ENCODE measurements around the gene OTUD1. TPM values are rescaled to one million over a fixed set of nuclear protein-coding genes. Genes with fewer than 3 reads are reported as not detected.
"Not testable (repeated sequence)": the region's sequence is repeated elsewhere in the genome, so short reads cannot be mapped to it uniquely, and the experiment has no call there.

Gene OTUD1
- total RNA-seq: 10 to 100 TPM in 7 of 9 donors, 1 to 10 TPM in 2; 4.8 to 31.1 (median 20.1) TPM
- polyA plus RNA-seq: 10 to 100 TPM in 1 of 3 donors, 1 to 10 TPM in 2; 6.4 to 11.3 (median 6.5) TPM
- long read RNA-seq, donor 1, transcript OTUD1-201 (1 exons, 2,933 nt): major isoform, 30 of 30 reads
- long read RNA-seq, donor 1, partial matches to known transcripts: 0 of 30 reads
- long read RNA-seq, donor 1, other reads (novel, unspliced or antisense): 0 of 30 reads
- long read RNA-seq, donor 2, transcript OTUD1-201 (1 exons, 2,933 nt): major isoform, 100 of 100 reads
- long read RNA-seq, donor 2, partial matches to known transcripts: 0 of 100 reads
- long read RNA-seq, donor 2, other reads (novel, unspliced or antisense): 0 of 100 reads
- long read RNA-seq, donor 3, transcript OTUD1-201 (1 exons, 2,933 nt): major isoform, 20 of 20 reads
- long read RNA-seq, donor 3, partial matches to known transcripts: 0 of 20 reads
- long read RNA-seq, donor 3, other reads (novel, unspliced or antisense): 0 of 20 reads
- long read RNA-seq, donor 4: 0 reads
- long read RNA-seq, donor 5, transcript OTUD1-201 (1 exons, 2,933 nt): major isoform, 78 of 78 reads
- long read RNA-seq, donor 5, partial matches to known transcripts: 0 of 78 reads
- long read RNA-seq, donor 5, other reads (novel, unspliced or antisense): 0 of 78 reads
- long read RNA-seq, donor 6, partial matches to known transcripts: 0 of 1 reads
- long read RNA-seq, donor 6, other reads (novel, unspliced or antisense): 0 of 1 reads
- long read RNA-seq, donor 7, transcript OTUD1-201 (1 exons, 2,933 nt): major isoform, 10 of 10 reads
- long read RNA-seq, donor 7, partial matches to known transcripts: 0 of 10 reads
- long read RNA-seq, donor 7, other reads (novel, unspliced or antisense): 0 of 10 reads
- long read RNA-seq, donor 8, transcript OTUD1-201 (1 exons, 2,933 nt): major isoform, 49 of 49 reads
- long read RNA-seq, donor 8, partial matches to known transcripts: 0 of 49 reads
- long read RNA-seq, donor 8, other reads (novel, unspliced or antisense): 0 of 49 reads
- long read RNA-seq, donor 9, transcript OTUD1-201 (1 exons, 2,933 nt): major isoform, 30 of 30 reads
- long read RNA-seq, donor 9, partial matches to known transcripts: 0 of 30 reads
- long read RNA-seq, donor 9, other reads (novel, unspliced or antisense): 0 of 30 reads
- long read RNA-seq, donor 10, transcript OTUD1-201 (1 exons, 2,933 nt): major isoform, 6 of 6 reads
- long read RNA-seq, donor 10, partial matches to known transcripts: 0 of 6 reads
- long read RNA-seq, donor 10, other reads (novel, unspliced or antisense): 0 of 6 reads

GRCh38 chr10:23438547-23439451 is at the start of gene OTUD1:
Gene OTUD1, plus strand, starts transcription at chr10:23439075. Its CDS starts 383 bp downstream, at chr10:23439458.
- peak; percentile 95 to 99 (median 97) for DNase-seq
- Histone ChIP-seq H3K4me3 (peak within 1 kb of the TSS; percentile 31 to 98 (median 73)), H3K9me3 (replicated peaks in 1 of 3) (no peaks in the 10 kb centered on the region), H3K36me3 (replicated peaks in 1 of 2) (no peaks in the 10 kb centered on the region), H3K4me1 (replicated peaks in 1 of 2) (peaks cover 13 to 33% of the 10 kb centered on the region in 2 donors), H3K27ac (peak within 1 kb of the TSS; percentile 77 to 100 (median 96)), H3K27me3 (no peaks in the 10 kb centered on the region)
- intact Hi-C loops (cut with DNase I): no loop called here
- 0 to 3% (median 1%) methylated on average over 6 to 114 of the region's 115 CpGs for WGBS, 4 donors
- TF ChIP-seq CTCF (IDR thresholded peaks at IDR 0.05): peak in 5 of 6 experiments; percentile 20 to 63 (median 35)
- peak; percentile 71 to 92 for TF ChIP-seq POLR2A (IDR thresholded peaks at IDR 0.05)

GRCh38 chr10:23390408-23390807 is 48.5 kb upstream of the OTUD1 start:
- 79 to 88% (median 82%) methylated on average over 8 to 10 of the region's 10 CpGs for WGBS, 4 donors
- H3K36me3 ChIP-seq (replicated peaks in 1 of 2): not testable (repeated sequence)

GRCh38 chr10:23390809-23391208 is 48.1 kb upstream of the OTUD1 start:
- no peak overlapping the region for H3K27ac ChIP-seq
- WGBS, 4 donors: 82 to 87% (median 86%) methylated on average over 4 of the region's 4 CpGs
- H3K9me3 ChIP-seq (replicated peaks in 1 of 3): no peaks in the 10 kb centered on the region
- H3K36me3 ChIP-seq (replicated peaks in 1 of 2): no peaks in the 10 kb centered on the region
- DNase-seq: no peak
- TF ChIP-seq POLR2A (IDR thresholded peaks at IDR 0.05) (no peak), CTCF (IDR thresholded peaks at IDR 0.05) (no peak)
- no peaks in the 10 kb centered on the region for H3K4me1 ChIP-seq (replicated peaks in 1 of 2)
- H3K27me3 ChIP-seq: no peaks in the 10 kb centered on the region
- H3K4me3 ChIP-seq: no peak overlapping the region
- intact Hi-C loops (cut with DNase I): no loop called here

More at GRCh38 chr10:23390408-23390807, 48.5 kb upstream of the OTUD1 start:
- H3K4me3 ChIP-seq; H3K27me3 ChIP-seq; H3K9me3 ChIP-seq (replicated peaks in 1 of 3); H3K4me1 ChIP-seq (replicated peaks in 1 of 2); DNase-seq; intact Hi-C loops (cut with DNase I); H3K27ac ChIP-seq: not testable (repeated sequence)

GRCh38 chr10:23391821-23392220 is 47.1 kb upstream of the OTUD1 start:
- Histone ChIP-seq H3K27ac (no peak overlapping the region), H3K36me3 (replicated peaks in 1 of 2) (no peaks in the 10 kb centered on the region), H3K4me1 (replicated peaks in 1 of 2) (no peaks in the 10 kb centered on the region), H3K27me3 (no peaks in the 10 kb centered on the region), H3K4me3 (no peak overlapping the region), H3K9me3 (replicated peaks in 1 of 3) (no peaks in the 10 kb centered on the region)
- intact Hi-C loops (cut with DNase I): no loop called here
- WGBS, 4 donors: 68 to 98% (median 84%) methylated on average over 2 of the region's 2 CpGs
- no peak for DNase-seq
- TF ChIP-seq POLR2A (IDR thresholded peaks at IDR 0.05) (no peak), CTCF (IDR thresholded peaks at IDR 0.05) (no peak)
